A549 (cell line): ENCODE results near the gene MLLT1. TPM values are rescaled to one million over a fixed set of nuclear protein-coding genes. Genes with fewer than 3 reads are reported as not detected.

Source experiments
- ATAC-seq, 2 experiments: fragments of 200-7000 bp in 1 of 2; fragments of >200 bp in 1 of 2; cut with Nextera tagmentation in 1 of 2; cut with Tn5 transposase in 1 of 2; 3 replicates each; pipeline versions ENCODE4 v1.8.0 to v1.9.1; 2018 to 2020; ENCODE audit warnings: mild to moderate bottlenecking in 1 of 2, moderate library complexity in 1 of 2
- CTCF ChIA-PET: fragments of 300-600 bp; sonication (Branson Sonifier 250); formaldehyde crosslinking; extraction: SDS; loops from one replicate; lab custom pipeline; 2021; ENCODE audit warnings: antibody characterized with exemption, inconsistent platforms; lab: Yijun Ruan, JAX
- POLR2A ChIA-PET: fragments of 350-600 bp; formaldehyde crosslinking; extraction: SDS; loops from one replicate; lab custom pipeline; 2021; ENCODE audit warnings: antibody characterized with exemption, inconsistent platforms; lab: Yijun Ruan, JAX
- DNase-seq, 2 experiments: peaks; one replicate each; pipeline versions ENCODE4 v3.0.0 to v3.0.0-alpha.2; 2011 to 2016; ENCODE audit warnings: low read depth in 1 of 2, low spot score in 1 of 2
- FAIRE-seq: peaks from 2 replicates; lab custom pipeline; 2011; peaks lifted over from hg19 to GRCh38; lab: Jason Lieb, UNC
- H3K27ac ChIP-seq, 2 experiments: fragments of >200 bp; sonication (Bioruptor Twin); formaldehyde crosslinking; 3 replicates each; pipeline ENCODE4 v1.5.1; 2016 to 2017
- H3K4me1 ChIP-seq: fragments of >200 bp; sonication (Bioruptor Twin); formaldehyde crosslinking; 3 replicates; pipeline ENCODE4 v1.6.1; 2016
- H3K4me2 ChIP-seq: fragments of >200 bp; sonication (Bioruptor Twin); formaldehyde crosslinking; 3 replicates; pipeline ENCODE4 v1.6.1; 2016
- H3K4me3 ChIP-seq: fragments of >200 bp; sonication (Bioruptor Twin); formaldehyde crosslinking; 3 replicates; pipeline ENCODE4 v1.5.1; 2016
- H3K9me3 ChIP-seq: fragments of >200 bp; sonication (Bioruptor Twin); formaldehyde crosslinking; 3 replicates; pipeline ENCODE4 v1.6.1; 2016
- BHLHE40 ChIP-seq: IDR thresholded peaks from 2 replicates; pipeline ENCODE4 v1.6.1; 2012; ENCODE audit warnings: low read depth, low read length, inconsistent platforms
- CBX8 ChIP-seq: fragments of 200-600 bp; sonication (generic); IDR thresholded peaks from 2 replicates; pipeline ENCODE4 v1.6.1; 2016
- CEBPB ChIP-seq, 2 experiments: fragments of >200 bp in 1 of 2; sonication (Bioruptor Twin) in 1 of 2; formaldehyde crosslinking in 1 of 2; IDR thresholded peaks; 2 replicates each; pipeline ENCODE4 v1.6.1; 2012 to 2016
- CHD2 ChIP-seq: fragments of 150-350 bp; IDR thresholded peaks from 2 replicates; pipeline ENCODE4 v1.6.1; 2014; ENCODE audit warnings: low read length; ENCODE audit not compliant: partially characterized antibody
- EHF ChIP-seq: fragments of 250-450 bp; sonication (Bioruptor Pico); IDR thresholded peaks from 2 replicates; pipeline ENCODE4 v1.5.0; 2020; ENCODE audit warnings: mild to moderate bottlenecking
- ELK1 ChIP-seq: fragments of 150-350 bp; IDR thresholded peaks from 2 replicates; pipeline ENCODE4 v1.6.1; 2014; ENCODE audit warnings: low read depth, mild to moderate bottlenecking, low read length
- FOXS1 ChIP-seq: fragments of 250-450 bp; sonication (Bioruptor Pico); IDR thresholded peaks from 2 replicates; pipeline ENCODE4 v1.5.0; 2020; ENCODE audit warnings: mild to moderate bottlenecking, moderate library complexity
- HEYL ChIP-seq: fragments of 250-450 bp; sonication (Bioruptor Pico); IDR thresholded peaks from 2 replicates; pipeline ENCODE4 v1.8.0; 2021; ENCODE audit warnings: mild to moderate bottlenecking, moderate library complexity
- HOXA7 ChIP-seq: fragments of 250-450 bp; sonication (Bioruptor Pico); IDR thresholded peaks from 2 replicates; pipeline ENCODE4 v1.5.0; 2020; ENCODE audit warnings: mild to moderate bottlenecking, moderate library complexity
- HOXB5 ChIP-seq: fragments of 250-450 bp; sonication (Bioruptor Pico); IDR thresholded peaks from 2 replicates; pipeline ENCODE4 v1.5.0; 2020; ENCODE audit warnings: mild to moderate bottlenecking, moderate library complexity
- JUNB ChIP-seq: fragments of >200 bp; sonication (Bioruptor Twin); formaldehyde crosslinking; IDR thresholded peaks from 2 replicates; pipeline ENCODE4 v1.6.1; 2016
- KDM1A ChIP-seq: fragments of 200-600 bp; sonication (generic); IDR thresholded peaks from 2 replicates; pipeline ENCODE4 v1.6.1; 2016; ENCODE audit warnings: low read depth, mild to moderate bottlenecking
- KDM5A ChIP-seq: fragments of 200-600 bp; sonication (generic); IDR thresholded peaks from 2 replicates; pipeline ENCODE4 v1.6.1; 2016; ENCODE audit warnings: antibody characterized with exemption, mild to moderate bottlenecking
- MYC ChIP-seq: IDR thresholded peaks from 2 replicates; pipeline ENCODE4 v1.6.1; 2012; ENCODE audit warnings: mild to moderate bottlenecking, inconsistent platforms, low read length, improper control_type of control experiment, borderline replicate concordance
- NFE2L2 ChIP-seq: fragments of 150-350 bp; conservative IDR thresholded peaks from 2 replicates; pipeline ENCODE4 v1.6.1; 2014; ENCODE audit warnings: low read length
- NR3C1 ChIP-seq: fragments of >200 bp; sonication (Bioruptor Twin); formaldehyde crosslinking; IDR thresholded peaks from 3 replicates; pipeline ENCODE4 v1.6.1; 2017
- PHF8 ChIP-seq: fragments of 200-600 bp; sonication (generic); IDR thresholded peaks from 2 replicates; pipeline ENCODE4 v1.6.1; 2016; ENCODE audit warnings: low read depth, mild to moderate bottlenecking, antibody characterized with exemption, moderate library complexity, borderline replicate concordance
- POLR2AphosphoS2 ChIP-seq: conservative IDR thresholded peaks from 2 replicates; pipeline ENCODE4 v1.6.1; 2012; ENCODE audit warnings: low read length, improper control_type of control experiment, inconsistent platforms
- RARB ChIP-seq: fragments of 250-450 bp; sonication (Bioruptor Pico); IDR thresholded peaks from 2 replicates; pipeline ENCODE4 v1.8.0; 2021; ENCODE audit warnings: mild to moderate bottlenecking, moderate library complexity
- ZC3H11A ChIP-seq: fragments of 450-650 bp; IDR thresholded peaks from 2 replicates; pipeline ENCODE4 v1.6.1; 2014; ENCODE audit warnings: antibody characterized with exemption, mild to moderate bottlenecking
- ZNF302 ChIP-seq: fragments of 250-450 bp; sonication (Bioruptor Pico); IDR thresholded peaks from 2 replicates; pipeline ENCODE4 v1.9.0; 2021; ENCODE audit warnings: inconsistent platforms, mild to moderate bottlenecking, moderate library complexity
- WGBS: methylation state at CpG from one replicate; pipeline ENCODE4 v1.1.6; 2017; ENCODE audit errors: missing lambda C conversion rate; 5-methylcytosine and 5-hydroxymethylcytosine counted together
- polyA plus RNA-seq, 4 experiments: library from polyadenylated mRNA; depleted of rRNA in 3 of 4; stranded (reverse); fragments of >200 nt; fragmentation: RNase III in 1 of 4; extraction: RNeasy Plus Mini Kit Qiagen cat#74134 plus additional on column Dnase treatment in 1 of 4; gene quantifications; 2 replicates in 3 of 4; 3 replicates in 1 of 4; pipeline ENCODE4 v1.2.3, GENCODE V29; 2011 to 2017
- TF ChIP-seq, protein P1 (sequence below): fragments of 200-600 bp; sonication (generic); IDR thresholded peaks from 2 replicates; pipeline ENCODE4 v1.6.1; 2016; ENCODE audit warnings: antibody characterized with exemption, mild to moderate bottlenecking, moderate library complexity
- TF ChIP-seq, protein P2 (sequence below): fragments of >200 bp; sonication (Bioruptor Twin); formaldehyde crosslinking; IDR thresholded peaks from 3 replicates; pipeline ENCODE4 v1.6.1; 2016
- TF ChIP-seq, protein P3 (sequence below): fragments of 450-650 bp; IDR thresholded peaks from 2 replicates; pipeline ENCODE4 v1.6.1; 2014; ENCODE audit warnings: antibody characterized with exemption

The MLLT1 gene
- polyA plus RNA-seq, 2 of the 4 experiments (the other 2 are of a cell fraction) = 7.4 to 17.5 TPM

- FAIRE-seq (no peak), DNase-seq (no peak), ATAC-seq (no peak)
- POLR2A ChIA-PET = no interaction called here
- H3K27ac ChIP-seq = no peak overlapping the region
- WGBS = 92% methylated on average over 20 of the region's 20 CpGs
- CTCF ChIA-PET = interaction anchor here (1.0 kb wide), 1 partner anchor 28 kb away, joined by 4 read pairs; no protein-coding TSS in a partner anchor
- no peak overlapping the region for H3K4me2 ChIP-seq
- no peak overlapping the region for H3K4me3 ChIP-seq
- H3K9me3 ChIP-seq = 0 out of 3 replicates have a peak, but pooled peaks cover 6% of the 10 kb centered on the region
- H3K4me1 ChIP-seq = no peaks in the 10 kb centered on the region
- TF ChIP-seq BHLHE40 = no peak
- TF ChIP-seq CHD2 = no peak
- no peak for TF ChIP-seq PHF8
- no peak for TF ChIP-seq KDM5A
- no peak for TF ChIP-seq FOXS1
- TF ChIP-seq HEYL (CRISPR knock-in tag) = no peak
- TF ChIP-seq JUNB = no peak
- TF ChIP-seq, protein P1, sequence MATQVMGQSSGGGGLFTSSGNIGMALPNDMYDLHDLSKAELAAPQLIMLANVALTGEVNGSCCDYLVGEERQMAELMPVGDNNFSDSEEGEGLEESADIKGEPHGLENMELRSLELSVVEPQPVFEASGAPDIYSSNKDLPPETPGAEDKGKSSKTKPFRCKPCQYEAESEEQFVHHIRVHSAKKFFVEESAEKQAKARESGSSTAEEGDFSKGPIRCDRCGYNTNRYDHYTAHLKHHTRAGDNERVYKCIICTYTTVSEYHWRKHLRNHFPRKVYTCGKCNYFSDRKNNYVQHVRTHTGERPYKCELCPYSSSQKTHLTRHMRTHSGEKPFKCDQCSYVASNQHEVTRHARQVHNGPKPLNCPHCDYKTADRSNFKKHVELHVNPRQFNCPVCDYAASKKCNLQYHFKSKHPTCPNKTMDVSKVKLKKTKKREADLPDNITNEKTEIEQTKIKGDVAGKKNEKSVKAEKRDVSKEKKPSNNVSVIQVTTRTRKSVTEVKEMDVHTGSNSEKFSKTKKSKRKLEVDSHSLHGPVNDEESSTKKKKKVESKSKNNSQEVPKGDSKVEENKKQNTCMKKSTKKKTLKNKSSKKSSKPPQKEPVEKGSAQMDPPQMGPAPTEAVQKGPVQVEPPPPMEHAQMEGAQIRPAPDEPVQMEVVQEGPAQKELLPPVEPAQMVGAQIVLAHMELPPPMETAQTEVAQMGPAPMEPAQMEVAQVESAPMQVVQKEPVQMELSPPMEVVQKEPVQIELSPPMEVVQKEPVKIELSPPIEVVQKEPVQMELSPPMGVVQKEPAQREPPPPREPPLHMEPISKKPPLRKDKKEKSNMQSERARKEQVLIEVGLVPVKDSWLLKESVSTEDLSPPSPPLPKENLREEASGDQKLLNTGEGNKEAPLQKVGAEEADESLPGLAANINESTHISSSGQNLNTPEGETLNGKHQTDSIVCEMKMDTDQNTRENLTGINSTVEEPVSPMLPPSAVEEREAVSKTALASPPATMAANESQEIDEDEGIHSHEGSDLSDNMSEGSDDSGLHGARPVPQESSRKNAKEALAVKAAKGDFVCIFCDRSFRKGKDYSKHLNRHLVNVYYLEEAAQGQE = no peak
- TF ChIP-seq, protein P2, sequence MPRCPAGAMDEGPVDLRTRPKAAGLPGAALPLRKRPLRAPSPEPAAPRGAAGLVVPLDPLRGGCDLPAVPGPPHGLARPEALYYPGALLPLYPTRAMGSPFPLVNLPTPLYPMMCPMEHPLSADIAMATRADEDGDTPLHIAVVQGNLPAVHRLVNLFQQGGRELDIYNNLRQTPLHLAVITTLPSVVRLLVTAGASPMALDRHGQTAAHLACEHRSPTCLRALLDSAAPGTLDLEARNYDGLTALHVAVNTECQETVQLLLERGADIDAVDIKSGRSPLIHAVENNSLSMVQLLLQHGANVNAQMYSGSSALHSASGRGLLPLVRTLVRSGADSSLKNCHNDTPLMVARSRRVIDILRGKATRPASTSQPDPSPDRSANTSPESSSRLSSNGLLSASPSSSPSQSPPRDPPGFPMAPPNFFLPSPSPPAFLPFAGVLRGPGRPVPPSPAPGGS = no peak
- no peak for TF ChIP-seq MYC
- no peak for TF ChIP-seq CBX8
- TF ChIP-seq, protein P3, sequence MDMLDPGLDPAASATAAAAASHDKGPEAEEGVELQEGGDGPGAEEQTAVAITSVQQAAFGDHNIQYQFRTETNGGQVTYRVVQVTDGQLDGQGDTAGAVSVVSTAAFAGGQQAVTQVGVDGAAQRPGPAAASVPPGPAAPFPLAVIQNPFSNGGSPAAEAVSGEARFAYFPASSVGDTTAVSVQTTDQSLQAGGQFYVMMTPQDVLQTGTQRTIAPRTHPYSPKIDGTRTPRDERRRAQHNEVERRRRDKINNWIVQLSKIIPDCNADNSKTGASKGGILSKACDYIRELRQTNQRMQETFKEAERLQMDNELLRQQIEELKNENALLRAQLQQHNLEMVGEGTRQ = no peak
- no peak for TF ChIP-seq CEBPB (IDR thresholded peaks at IDR 0.05)
- TF ChIP-seq HOXA7 = no peak
- no peak for TF ChIP-seq ZC3H11A
- TF ChIP-seq HOXB5 (CRISPR knock-in tag) = no peak
- no peak for TF ChIP-seq EHF
- no peak for TF ChIP-seq NR3C1
- no peak for TF ChIP-seq ZNF302 (CRISPR knock-in tag)
- TF ChIP-seq NFE2L2 = no peak
- TF ChIP-seq, all 56 proteins: peak for 0
Measured at GRCh38 chr19:6246174-6247006, 33.4 kb downstream of the MLLT1 start.

GRCh38 chr19:6242677-6243076 is 37.1 kb downstream of the MLLT1 start:
- DNase-seq (no peak), ATAC-seq (no peak), FAIRE-seq (no peak)
- no peak overlapping the region for H3K27ac ChIP-seq
- WGBS = 88% methylated on average over 6 of the region's 10 CpGs
- no peaks in the 10 kb centered on the region for H3K4me1 ChIP-seq
- CTCF ChIA-PET = interaction anchor here (0.6 kb wide), 1 partner anchor 56 kb away, joined by 4 read pairs; no protein-coding TSS in a partner anchor
- H3K4me2 ChIP-seq = no peak overlapping the region
- 0 out of 3 replicates have a peak, but pooled peaks cover 6% of the 10 kb centered on the region for H3K9me3 ChIP-seq
- H3K4me3 ChIP-seq = no peak overlapping the region
- POLR2A ChIA-PET = no interaction called here
- TF ChIP-seq KDM1A (no peak), RARB (CRISPR knock-in tag) (no peak), POLR2AphosphoS2 (no peak), ZNF302 (CRISPR knock-in tag) (no peak), ELK1 (no peak)
